TTC549 (cell line): ENCODE measurements around the gene ITGB6.

Experiments used
- FAIRE-seq: peaks from 2 replicates; lab custom pipeline; 2012; peaks lifted over from hg19 to GRCh38; lab: Jason Lieb, UNC

ITGB6 gene

DNA sequence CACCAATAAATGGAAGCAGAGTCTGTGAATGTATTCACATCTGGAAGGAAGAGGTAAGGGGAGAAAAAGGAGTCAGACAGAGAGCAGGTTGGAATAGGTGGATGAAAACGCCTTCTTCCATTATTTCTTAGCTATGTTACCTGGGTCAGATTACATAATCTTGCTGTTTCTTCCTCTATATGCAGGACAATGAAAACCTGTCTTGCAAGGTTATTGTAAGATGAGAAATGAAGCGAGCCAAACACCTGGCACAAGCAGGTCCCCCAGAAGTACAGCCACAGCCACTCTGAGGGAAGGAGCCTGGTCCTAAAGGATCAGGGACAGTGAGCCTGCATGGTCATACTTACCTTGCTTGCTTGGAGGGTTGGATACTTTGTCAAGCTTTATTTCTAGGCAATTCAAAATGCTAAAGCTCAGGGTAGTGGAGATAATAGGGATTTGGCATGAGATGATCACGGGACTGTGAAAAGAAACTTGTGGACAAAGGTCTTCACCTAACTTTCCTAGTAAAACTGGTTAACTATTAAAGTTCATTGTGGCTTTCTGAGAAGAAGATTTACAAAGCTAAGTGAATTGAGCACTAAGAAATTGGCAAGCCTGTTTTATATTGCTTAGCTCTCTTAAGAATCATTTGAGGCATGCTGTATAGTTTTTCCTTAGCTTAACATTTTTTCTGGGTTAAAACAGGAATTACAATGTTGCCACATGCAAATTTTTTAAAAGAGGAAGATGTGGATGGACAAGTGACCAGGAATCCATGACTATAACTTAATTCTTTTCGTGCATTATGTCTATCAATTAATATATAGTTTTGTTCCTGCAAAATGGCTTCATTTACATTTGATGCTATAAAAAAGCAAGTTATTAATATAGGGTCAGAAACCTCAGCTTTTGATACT lies 121.9 kb downstream of the ITGB6 start:
- no peak for FAIRE-seq

DNA sequence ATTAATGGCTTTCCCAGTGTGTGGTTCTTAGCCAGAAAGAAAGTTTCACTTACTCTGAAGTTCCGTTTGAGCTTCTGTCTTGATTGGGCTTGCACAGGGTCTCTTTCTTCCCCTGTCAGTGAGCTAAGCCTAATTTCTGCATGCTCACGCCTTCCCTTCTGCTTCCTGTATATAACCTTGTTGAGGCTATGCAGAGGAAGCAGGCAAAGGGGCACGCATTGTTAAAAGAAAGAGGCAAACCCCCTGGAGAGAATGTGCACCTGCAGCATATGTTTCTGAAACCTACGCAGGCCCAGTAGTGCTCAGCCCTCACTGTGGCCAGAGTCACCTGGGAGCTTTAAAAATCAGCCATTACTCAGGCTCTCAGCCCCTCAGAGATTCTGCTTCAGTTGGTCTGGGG lies 123.2 kb downstream of the ITGB6 start:
- no peak for FAIRE-seq

DNA sequence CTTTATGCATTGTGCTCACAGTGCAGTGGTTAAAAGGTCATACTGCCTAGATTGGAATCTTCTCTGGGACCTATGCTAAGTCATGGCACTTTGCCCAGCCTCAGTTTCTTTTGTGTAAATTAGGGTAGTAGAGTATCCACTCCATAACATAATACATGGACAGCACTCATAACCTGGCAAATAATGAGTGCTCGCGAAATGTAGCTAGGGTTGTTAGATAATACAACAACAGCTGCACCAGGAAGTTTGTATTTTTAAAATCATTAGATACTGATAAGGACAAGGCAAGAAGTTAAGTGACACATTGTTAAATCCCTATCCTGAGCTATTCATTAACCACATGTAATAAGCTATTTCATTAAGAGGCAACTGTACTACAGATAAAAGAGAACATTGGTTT lies 123.8 kb downstream of the ITGB6 start:
- FAIRE-seq: no peak

DNA sequence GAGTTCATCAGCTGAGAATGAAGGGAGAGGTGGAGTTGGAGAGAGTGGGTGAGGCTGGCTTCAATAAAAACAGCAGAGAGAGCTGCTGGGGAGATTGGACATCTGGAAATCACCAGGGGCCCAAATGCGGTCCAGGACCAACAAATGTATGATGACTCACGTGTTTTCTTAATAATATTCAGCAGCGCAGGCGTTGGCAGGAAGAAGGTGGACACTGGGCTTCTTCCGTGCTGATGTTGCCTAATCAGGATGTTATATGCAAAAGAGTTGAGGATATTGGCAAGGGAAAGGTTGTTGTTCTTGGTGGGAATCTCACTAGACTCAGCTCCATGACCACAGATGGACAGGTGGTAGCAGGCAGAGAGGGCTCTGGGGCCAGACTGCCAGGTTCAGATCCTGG lies 124.9 kb downstream of the ITGB6 start:
- FAIRE-seq: no peak

DNA sequence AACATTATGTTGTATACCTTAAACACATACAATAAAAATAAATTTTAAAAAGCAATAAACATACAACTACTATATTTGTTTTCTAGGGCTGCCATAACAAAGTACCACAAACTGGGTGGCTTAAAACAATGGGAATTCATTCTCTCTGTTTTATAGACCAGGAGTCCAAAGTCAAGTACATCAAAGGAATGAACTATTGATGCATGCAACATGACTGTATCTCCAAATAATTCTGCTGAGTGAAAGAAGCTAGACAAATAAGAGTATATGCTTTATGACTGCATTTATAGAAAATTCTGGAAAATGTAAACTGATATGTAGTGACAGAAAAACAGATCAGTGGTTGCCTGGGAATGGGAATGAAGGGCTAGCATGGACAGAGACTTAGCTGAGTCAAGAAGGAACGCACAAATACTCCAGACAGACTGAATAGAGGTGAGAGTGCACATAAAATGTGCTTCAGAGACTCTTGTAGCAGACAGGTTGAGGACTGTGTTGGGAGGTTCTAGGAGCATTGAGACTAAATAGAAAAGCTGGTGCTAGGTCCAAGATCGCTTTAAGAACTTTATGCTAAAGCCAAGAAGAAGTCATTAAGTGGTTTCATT lies 126.7 kb downstream of the ITGB6 start:
- no peak for FAIRE-seq

DNA sequence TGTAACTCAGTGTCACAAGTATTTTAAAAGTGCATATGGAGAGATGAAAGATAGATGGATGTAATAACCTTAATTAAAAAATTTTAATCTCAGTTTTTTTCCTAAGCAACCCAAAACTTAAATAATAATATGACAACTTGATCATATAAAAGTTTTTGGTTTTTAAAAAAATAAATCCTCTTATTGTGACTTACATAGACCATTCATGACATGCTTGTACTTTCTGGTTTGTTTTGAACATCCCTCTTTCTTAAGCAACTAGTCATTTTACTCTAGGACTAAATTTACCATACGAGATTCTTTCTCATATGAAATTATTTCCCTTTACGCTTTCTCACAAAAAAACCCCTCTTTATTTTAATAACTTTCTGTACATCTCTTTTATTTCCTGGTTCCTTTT lies 131.2 kb downstream of the ITGB6 start:
- FAIRE-seq: no peak

DNA sequence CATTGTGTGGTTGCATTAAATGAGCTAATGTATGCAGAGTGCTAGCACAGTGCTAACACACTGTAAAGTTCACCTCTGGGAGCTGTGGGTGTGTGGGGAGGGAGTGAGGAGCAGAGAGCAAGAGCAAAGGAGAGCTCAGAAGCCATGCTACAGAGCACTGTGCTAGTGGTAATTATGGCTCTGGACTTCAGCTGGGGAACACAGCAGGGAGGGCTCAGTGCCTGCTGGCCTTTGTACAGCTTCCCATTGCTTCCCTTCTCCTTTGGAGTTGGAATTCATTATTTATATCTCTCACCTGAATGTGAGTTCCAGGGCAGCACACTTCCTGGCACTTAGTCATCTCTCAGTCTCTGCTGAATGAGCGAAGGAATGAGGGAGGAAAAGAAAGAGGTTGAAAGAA lies 135.2 kb downstream of the ITGB6 start:
- no peak for FAIRE-seq

DNA sequence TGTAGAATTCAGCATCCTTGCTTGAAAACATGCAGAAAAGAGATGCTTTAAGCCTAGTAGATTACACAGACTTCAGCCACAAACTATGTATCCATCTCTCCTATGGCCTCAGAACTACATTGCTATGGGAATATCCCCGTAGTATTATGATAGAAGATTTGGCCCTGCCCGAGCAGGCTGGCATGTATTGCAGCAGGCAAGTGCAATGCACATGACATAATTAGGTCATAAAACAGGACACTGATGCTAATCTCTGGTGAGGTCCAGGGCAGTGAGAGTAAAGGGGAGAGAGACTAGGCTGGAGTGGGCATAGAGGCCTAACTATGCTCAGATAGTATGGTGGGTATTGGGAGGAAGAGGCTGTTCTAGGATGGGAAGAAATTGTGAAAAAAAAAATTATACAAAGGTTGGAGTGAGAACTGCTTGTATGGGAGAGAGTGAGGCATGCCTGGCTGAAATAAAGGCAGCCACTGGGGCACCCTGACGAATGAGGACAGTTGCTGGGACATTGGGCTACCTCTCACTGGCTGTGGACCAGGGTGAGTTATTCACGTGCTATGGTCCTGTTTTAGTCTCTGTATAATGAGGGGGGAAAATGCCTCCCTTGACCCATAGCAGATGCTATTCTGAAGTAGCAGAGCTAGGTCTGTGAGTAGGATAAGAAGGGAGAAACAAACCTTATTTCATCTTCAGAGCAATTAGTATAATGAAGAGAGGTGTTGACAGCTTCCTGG lies 136.0 kb downstream of the ITGB6 start:
- FAIRE-seq: no peak

DNA sequence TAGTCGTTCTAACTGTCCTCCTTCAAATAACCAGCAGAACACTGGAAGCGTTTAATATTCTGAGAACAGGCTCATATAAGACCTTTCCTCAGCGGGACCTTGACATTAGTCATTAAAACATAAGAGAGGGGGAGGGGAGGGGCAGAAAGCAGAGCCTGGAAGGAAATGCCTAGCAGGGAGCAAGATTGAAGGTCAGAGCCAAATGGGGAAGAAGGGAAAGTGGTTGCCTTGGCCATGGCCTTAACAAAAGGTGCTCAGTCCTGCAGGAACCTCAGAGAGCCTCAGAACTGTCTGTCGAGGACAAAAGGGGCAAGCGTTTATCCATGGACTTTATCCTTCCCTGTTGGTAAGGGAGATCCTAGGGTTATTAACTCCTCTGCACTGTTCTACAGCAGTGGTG lies 136.8 kb downstream of the ITGB6 start:
- no peak for FAIRE-seq

DNA sequence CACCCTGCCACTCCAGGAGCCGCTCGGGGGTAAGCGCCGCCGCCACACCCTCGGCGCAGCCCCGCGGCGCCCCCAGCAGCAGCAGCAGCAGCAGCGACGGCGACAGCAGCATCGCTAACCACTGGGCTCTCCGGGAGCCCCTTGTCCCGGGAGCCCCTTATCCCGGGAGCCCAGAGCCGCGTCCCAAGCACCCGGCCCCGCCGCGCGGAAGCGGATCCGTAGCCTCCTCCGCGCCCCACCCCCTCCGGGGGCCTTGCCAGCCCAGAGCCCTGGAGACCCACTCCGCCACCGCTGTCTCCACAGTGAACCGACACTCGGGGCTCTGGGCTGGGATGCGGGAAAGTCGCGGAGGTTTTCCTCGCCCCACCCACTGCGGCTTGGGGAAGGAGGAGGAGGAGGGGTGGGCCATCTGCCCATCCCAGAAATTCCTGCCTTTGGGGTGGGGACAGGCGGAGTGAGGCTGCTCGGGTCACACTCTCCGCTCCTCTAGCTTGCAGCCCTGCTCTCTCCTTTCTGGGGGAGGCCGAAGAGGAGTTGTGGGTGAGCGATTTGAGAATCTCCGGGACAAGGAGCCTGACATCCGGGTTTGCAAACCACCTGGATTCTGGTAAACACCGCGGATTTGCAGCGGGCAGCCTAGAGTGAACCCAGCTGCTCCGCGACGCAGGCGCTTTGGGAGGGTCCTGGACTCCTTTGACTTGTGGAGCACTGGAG lies 137.6 kb downstream of the ITGB6 start, which contains the start of gene PLA2R1:
Gene PLA2R1, minus strand, starts transcription at position 324 of the 714 bp plus-strand sequence. Its CDS starts 212 bp downstream, at position 112.
- FAIRE-seq: no peak

DNA sequence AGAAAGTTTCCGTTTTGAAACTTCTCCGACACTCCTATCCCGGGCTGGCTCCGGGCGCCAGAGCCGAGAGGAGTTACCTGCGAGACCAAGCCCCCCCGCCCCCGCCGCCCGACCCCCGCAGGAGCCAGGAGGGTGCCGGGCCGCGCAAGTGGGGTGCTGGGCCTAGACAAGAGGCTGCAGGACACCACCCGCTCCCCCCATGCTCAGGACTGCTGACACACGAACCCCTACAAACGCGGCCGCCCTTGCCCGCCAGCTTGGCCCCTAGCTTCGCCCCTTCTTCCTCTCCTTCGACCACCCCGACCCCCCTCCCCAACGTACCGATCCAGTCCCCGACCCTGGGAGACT lies 138.2 kb downstream of the ITGB6 start:
- no peak for FAIRE-seq

DNA sequence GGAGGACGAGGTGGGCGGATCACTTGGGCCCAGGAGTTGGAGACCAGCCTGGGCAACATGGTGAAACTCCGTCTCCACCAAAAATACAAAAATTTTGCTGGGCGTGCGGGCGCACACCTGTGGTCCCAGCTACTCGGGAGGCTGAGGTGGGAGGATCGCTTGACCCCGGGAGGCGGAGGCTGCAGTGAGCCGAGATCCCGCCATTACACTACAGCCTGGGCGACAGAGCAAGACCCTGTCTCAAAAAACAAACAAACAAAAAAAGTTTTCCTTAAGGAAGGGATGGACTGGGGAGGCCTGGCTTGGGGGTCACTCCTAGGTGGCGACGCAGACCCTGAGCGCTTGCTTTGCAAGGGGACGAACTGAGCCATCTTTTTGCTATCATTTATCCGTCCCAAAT lies 138.5 kb downstream of the ITGB6 start:
- no peak for FAIRE-seq

DNA sequence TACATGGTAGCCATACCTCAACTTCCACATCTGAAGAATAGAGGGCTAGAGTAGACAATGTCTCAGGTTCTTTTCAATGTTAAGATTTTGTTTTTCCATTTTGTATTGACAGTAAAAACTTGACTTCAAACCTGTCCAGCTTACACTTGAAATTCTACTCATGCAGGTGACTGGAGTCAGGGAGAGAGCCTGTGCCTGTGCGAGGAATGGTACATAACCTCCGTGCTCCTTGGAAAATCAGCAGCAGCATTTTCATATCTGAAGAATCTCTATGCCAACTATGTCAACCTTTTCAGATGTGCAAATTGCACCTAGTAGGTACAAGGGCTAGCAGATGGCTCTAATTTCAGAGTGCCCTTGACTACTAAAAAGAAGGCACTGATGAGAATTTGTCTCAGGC lies 139.8 kb downstream of the ITGB6 start:
- FAIRE-seq: no peak

DNA sequence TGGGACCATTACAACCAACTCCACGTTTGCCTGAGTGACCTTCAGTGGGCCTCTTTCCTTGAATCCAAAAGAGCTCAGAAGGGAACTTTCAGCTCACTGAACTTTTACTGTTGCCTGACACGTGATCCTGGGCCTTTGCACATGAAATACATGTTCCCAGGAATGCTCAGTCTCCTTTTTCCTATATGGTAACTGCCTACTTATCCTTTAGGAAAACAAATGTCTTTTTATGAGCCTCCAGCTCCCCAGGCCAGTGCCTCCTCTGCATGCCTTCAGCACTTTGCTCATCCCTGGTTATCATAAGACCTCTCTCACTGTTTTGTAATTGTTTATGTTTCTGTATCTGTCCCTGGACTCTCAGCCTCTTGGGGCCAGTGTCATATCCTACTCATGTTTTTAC lies 142.7 kb downstream of the ITGB6 start:
- FAIRE-seq: no peak

DNA sequence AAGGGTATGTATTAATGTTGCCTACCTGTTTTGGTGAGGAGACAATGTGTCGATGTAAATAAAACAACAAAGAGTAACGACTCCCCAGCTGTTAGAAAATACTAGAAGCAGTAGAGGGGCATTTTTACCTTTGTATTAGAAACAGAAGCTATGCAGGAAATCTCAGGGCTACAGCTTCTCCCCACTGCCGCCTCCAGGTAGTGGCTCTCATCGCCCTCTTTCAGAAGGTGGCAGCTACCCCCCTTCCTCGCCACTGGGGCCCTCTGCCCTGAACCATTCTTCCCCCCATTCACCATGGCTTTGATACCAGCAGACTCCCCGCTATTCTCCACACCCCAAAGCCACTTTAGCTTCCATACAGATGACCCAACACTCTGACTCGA lies 144.4 kb downstream of the ITGB6 start:
- FAIRE-seq: no peak

DNA sequence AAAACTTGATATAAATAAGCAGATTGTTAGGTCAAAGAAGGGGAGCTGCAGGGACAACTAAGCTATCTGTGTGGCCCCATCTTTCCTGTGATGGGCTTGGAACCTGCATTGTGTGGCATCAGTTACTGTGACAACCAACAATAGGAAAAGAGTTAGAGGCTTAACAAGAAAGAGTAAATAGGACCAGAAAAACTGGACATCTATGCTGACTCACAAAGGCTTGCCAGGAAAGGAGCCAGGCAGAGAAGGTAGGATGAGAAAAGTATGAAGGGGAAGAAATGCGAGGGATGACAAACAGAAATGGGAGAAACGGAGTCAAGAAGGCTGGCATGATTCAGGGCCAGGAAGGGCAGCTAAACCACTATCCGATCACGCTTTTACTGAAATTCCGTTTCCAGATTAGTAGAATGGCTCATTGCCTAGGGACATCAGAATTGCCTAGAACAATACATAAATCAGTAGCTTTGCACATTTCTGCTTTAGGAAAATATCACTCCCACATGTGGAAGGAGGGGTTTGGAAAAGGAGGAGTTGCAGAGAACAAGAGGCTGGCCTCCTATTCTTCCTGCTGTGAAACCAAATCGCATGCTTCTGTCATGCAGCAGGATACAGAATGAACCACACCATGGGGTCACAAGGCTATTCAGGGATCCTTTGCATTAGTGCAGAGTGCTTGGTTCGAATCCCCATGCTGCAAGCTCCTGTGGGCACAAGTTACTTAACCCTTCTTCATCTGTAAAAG lies 144.9 kb downstream of the ITGB6 start:
- no peak for FAIRE-seq

DNA sequence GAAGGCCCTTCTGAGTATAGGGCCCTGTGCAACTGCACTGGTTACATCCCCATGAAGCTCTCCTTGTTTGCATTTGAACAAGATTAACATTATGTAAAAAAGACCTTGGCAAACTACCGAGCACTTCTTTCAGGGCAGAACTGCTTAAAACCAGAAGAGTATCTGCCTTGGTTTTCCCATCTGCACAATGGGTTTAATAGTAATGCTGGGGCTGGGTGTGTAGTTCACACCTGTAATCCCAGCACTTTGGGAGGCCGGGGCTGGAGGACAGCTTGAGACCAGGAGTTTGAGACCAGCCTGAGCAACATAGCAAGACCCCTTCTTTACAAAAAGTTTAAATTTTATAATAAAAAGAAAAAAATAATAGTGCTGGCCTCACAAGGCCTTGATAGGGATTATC lies 146.1 kb downstream of the ITGB6 start:
- no peak for FAIRE-seq

DNA sequence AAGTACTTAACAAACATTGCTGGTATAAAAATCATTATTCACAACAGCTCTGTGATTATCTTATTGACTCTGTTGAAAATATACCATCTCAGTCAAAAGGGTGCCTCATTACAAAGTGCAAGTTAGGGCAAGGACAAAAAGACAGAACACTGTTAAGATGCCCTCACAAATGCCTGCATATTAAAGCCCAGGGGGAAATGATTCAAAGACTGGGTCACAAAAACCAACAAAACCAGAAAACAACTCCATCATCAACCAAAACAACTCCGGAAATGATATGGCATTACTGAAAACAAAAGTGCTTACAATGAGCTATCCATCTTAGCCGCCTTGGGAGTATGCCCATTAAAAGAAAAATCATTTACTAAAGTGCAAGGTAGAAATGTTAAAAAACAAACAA lies 147.5 kb downstream of the ITGB6 start:
- no peak for FAIRE-seq

DNA sequence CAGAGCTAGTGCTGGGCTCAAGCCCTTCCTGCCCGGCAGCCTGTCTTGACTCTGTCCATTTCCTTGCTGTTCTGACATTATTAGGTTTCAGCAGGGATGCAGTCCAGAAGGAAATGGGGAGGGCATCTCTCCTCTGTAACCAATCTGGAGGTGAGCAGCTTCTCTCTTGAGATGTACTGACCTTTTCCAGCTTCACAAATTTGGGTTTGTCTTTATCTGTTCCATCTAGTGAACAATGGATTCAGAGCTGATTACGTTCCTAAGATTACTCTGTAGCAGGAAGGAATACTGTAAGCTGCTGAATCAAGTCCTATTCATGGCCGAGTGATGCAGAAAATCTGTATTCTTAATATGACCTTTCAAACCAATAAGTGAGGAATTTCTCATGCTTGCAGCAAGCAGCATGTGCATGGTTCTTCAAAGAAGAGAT lies 148.7 kb downstream of the ITGB6 start:
- FAIRE-seq: no peak

DNA sequence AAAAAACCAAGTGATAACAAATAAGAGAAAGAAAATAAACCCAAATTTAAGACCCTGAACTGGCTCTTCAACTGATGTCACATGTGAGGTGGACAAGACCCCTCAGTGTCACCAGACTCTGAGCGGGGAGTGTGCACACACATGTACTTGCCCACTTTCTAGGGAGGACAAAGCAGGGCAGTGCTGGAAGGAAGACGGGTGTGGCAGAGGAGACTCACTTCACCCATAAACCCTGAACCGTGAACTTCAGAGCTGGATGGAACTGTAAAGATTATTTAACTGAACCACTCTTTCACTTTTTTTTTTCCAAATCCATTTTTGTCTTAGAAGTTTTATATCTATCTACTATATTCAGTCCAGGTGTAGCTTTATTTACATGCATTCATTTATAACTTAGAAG lies 149.9 kb downstream of the ITGB6 start:
- no peak for FAIRE-seq
